Stimulated activated memory B cell treated with anti-CD40 and anti-IgM and Interleukin-4, amounts not matched to agents 10 μg/mL and 1 μg/mL and 100 μg/mL, for 72 hours (primary cell): Measurements from ENCODE around the gene KCNA10.

Source experiments
- ATAC-seq: fragments of 150-1000 bp; cut with Tn5 transposase; 2 replicates; pipeline ENCODE4 v1.10.0; 2021
- H3K27ac Mint-ChIP-seq: one replicate; pipeline ENCODE4 v1.8.0; 2022; ENCODE audit warnings: mild to moderate bottlenecking, mixed read lengths
- H3K27me3 Mint-ChIP-seq: one replicate; pipeline ENCODE4 v1.8.0; 2022; ENCODE audit warnings: mixed read lengths
- H3K36me3 Mint-ChIP-seq: one replicate; pipeline ENCODE4 v1.8.0; 2022; ENCODE audit warnings: mixed read lengths
- H3K4me1 Mint-ChIP-seq: one replicate; pipeline ENCODE4 v1.8.0; 2022; ENCODE audit warnings: mixed read lengths
- H3K4me3 Mint-ChIP-seq: one replicate; pipeline ENCODE4 v1.8.0; 2022; ENCODE audit warnings: mild to moderate bottlenecking, moderate library complexity, mixed read lengths
- H3K9me3 Mint-ChIP-seq: one replicate; pipeline ENCODE4 v1.8.0; 2022; ENCODE audit warnings: mixed read lengths

Gene KCNA10

GRCh38 chr1:110544753-110545152 lies 25.8 kb upstream of the KCNA10 start:
- Mint-ChIP-seq H3K27ac (no peak overlapping the region), H3K36me3 (no peaks in the 10 kb centered on the region), H3K9me3 (no peaks in the 10 kb centered on the region), H3K27me3 (peaks cover 24% of the 10 kb centered on the region), H3K4me1 (no peaks in the 10 kb centered on the region), H3K4me3 (no peak overlapping the region)
- ATAC-seq: no peak

- Mint-ChIP-seq H3K9me3 (no peaks in the 10 kb centered on the region), H3K27me3 (peaks cover 24% of the 10 kb centered on the region), H3K4me3 (no peak overlapping the region), H3K36me3 (no peaks in the 10 kb centered on the region), H3K4me1 (no peaks in the 10 kb centered on the region), H3K27ac (no peak overlapping the region)
- no peak for ATAC-seq
These were observed 23.8 kb upstream of the KCNA10 start for GRCh38 chr1:110542725-110543124.

- no peak overlapping the region for H3K27ac Mint-ChIP-seq
- no peaks in the 10 kb centered on the region for H3K4me1 Mint-ChIP-seq
- no peaks in the 10 kb centered on the region for H3K36me3 Mint-ChIP-seq
- H3K9me3 Mint-ChIP-seq: no peaks in the 10 kb centered on the region
- no peak overlapping the region for H3K4me3 Mint-ChIP-seq
- H3K27me3 Mint-ChIP-seq: peaks cover 24% of the 10 kb centered on the region
- no peak for ATAC-seq
These were observed 23.0 kb upstream of the KCNA10 start for GRCh38 chr1:110541906-110542395.

- Mint-ChIP-seq H3K36me3 (no peaks in the 10 kb centered on the region), H3K27me3 (peaks cover 19% of the 10 kb centered on the region), H3K4me1 (no peaks in the 10 kb centered on the region), H3K27ac (no peak overlapping the region), H3K9me3 (no peaks in the 10 kb centered on the region), H3K4me3 (no peak overlapping the region)
- no peak for ATAC-seq
These were observed 22.1 kb upstream of the KCNA10 start for GRCh38 chr1:110540891-110541685.

- Mint-ChIP-seq H3K9me3 (no peaks in the 10 kb centered on the region), H3K4me3 (no peak overlapping the region), H3K36me3 (no peaks in the 10 kb centered on the region), H3K27ac (no peak overlapping the region), H3K4me1 (no peaks in the 10 kb centered on the region), H3K27me3 (peaks cover 18% of the 10 kb centered on the region)
- ATAC-seq: no peak
These were observed 19.9 kb upstream of the KCNA10 start for GRCh38 chr1:110538921-110539320.

- ATAC-seq: no peak
- peaks cover 22% of the 10 kb centered on the region for H3K27me3 Mint-ChIP-seq
- H3K27ac Mint-ChIP-seq: no peak overlapping the region
- no peaks in the 10 kb centered on the region for H3K9me3 Mint-ChIP-seq
- H3K4me3 Mint-ChIP-seq: no peak overlapping the region
- H3K4me1 Mint-ChIP-seq: no peaks in the 10 kb centered on the region
- H3K36me3 Mint-ChIP-seq: no peaks in the 10 kb centered on the region
These were observed 19.1 kb upstream of the KCNA10 start for GRCh38 chr1:110538075-110538474.

- Mint-ChIP-seq H3K4me1 (no peaks in the 10 kb centered on the region), H3K4me3 (no peak overlapping the region), H3K27me3 (peaks cover 33% of the 10 kb centered on the region), H3K9me3 (no peaks in the 10 kb centered on the region), H3K27ac (no peak overlapping the region), H3K36me3 (no peaks in the 10 kb centered on the region)
- no peak for ATAC-seq
These were observed 17.0 kb upstream of the KCNA10 start for GRCh38 chr1:110535985-110536384.

GRCh38 chr1:110533230-110533629 lies 14.3 kb upstream of the KCNA10 start:
- H3K4me3 Mint-ChIP-seq: no peak overlapping the region
- H3K9me3 Mint-ChIP-seq: no peaks in the 10 kb centered on the region
- no peaks in the 10 kb centered on the region for H3K4me1 Mint-ChIP-seq
- no peak for ATAC-seq
- H3K27ac Mint-ChIP-seq: no peak overlapping the region
- no peaks in the 10 kb centered on the region for H3K36me3 Mint-ChIP-seq
- H3K27me3 Mint-ChIP-seq: peaks cover 48% of the 10 kb centered on the region

- H3K9me3 Mint-ChIP-seq: no peaks in the 10 kb centered on the region
- no peak for ATAC-seq
- H3K4me1 Mint-ChIP-seq: peaks cover 7% of the 10 kb centered on the region
- peaks cover 31% of the 10 kb centered on the region for H3K27me3 Mint-ChIP-seq
- no peak overlapping the region for H3K27ac Mint-ChIP-seq
- no peaks in the 10 kb centered on the region for H3K36me3 Mint-ChIP-seq
- no peak overlapping the region for H3K4me3 Mint-ChIP-seq
These were observed 10.0 kb upstream of the KCNA10 start for GRCh38 chr1:110529011-110529410.

- Mint-ChIP-seq H3K27me3 (peaks cover 36% of the 10 kb centered on the region), H3K27ac (no peak overlapping the region), H3K36me3 (no peaks in the 10 kb centered on the region), H3K4me3 (no peak overlapping the region), H3K9me3 (no peaks in the 10 kb centered on the region), H3K4me1 (peaks cover 7% of the 10 kb centered on the region)
- ATAC-seq: no peak
These were observed 7.3 kb upstream of the KCNA10 start for GRCh38 chr1:110526201-110526780.

GRCh38 chr1:110525249-110525595 lies 6.2 kb upstream of the KCNA10 start:
- Mint-ChIP-seq H3K4me1 (peaks cover 7% of the 10 kb centered on the region), H3K36me3 (no peaks in the 10 kb centered on the region), H3K4me3 (no peak overlapping the region), H3K27me3 (peaks cover 35% of the 10 kb centered on the region), H3K27ac (no peak overlapping the region), H3K9me3 (no peaks in the 10 kb centered on the region)
- no peak for ATAC-seq

- ATAC-seq: peak; percentile 65
- Mint-ChIP-seq H3K4me3 (peak overlapping the region; percentile 29), H3K9me3 (no peaks in the 10 kb centered on the region), H3K4me1 (peaks cover 7% of the 10 kb centered on the region), H3K27me3 (peaks cover 29% of the 10 kb centered on the region), H3K36me3 (no peaks in the 10 kb centered on the region), H3K27ac (no peak overlapping the region)
These were observed 5.6 kb upstream of the KCNA10 start for GRCh38 chr1:110524311-110525248.

- H3K4me3 Mint-ChIP-seq: no peak overlapping the region
- no peaks in the 10 kb centered on the region for H3K36me3 Mint-ChIP-seq
- H3K9me3 Mint-ChIP-seq: no peaks in the 10 kb centered on the region
- H3K4me1 Mint-ChIP-seq: peaks cover 7% of the 10 kb centered on the region
- H3K27ac Mint-ChIP-seq: no peak overlapping the region
- no peak for ATAC-seq
- peaks cover 24% of the 10 kb centered on the region for H3K27me3 Mint-ChIP-seq
These were observed 4.0 kb upstream of the KCNA10 start for GRCh38 chr1:110523011-110523410.

GRCh38 chr1:110522560-110522959 lies 3.6 kb upstream of the KCNA10 start:
- peaks cover 28% of the 10 kb centered on the region for H3K27me3 Mint-ChIP-seq
- no peaks in the 10 kb centered on the region for H3K36me3 Mint-ChIP-seq
- ATAC-seq: no peak
- no peak overlapping the region for H3K4me3 Mint-ChIP-seq
- no peak overlapping the region for H3K27ac Mint-ChIP-seq
- H3K9me3 Mint-ChIP-seq: no peaks in the 10 kb centered on the region
- peaks cover 7% of the 10 kb centered on the region for H3K4me1 Mint-ChIP-seq

- peaks cover 7% of the 10 kb centered on the region for H3K4me1 Mint-ChIP-seq
- no peaks in the 10 kb centered on the region for H3K36me3 Mint-ChIP-seq
- peaks cover 39% of the 10 kb centered on the region for H3K27me3 Mint-ChIP-seq
- ATAC-seq: no peak
- H3K27ac Mint-ChIP-seq: no peak overlapping the region
- H3K4me3 Mint-ChIP-seq: no peak overlapping the region
- no peaks in the 10 kb centered on the region for H3K9me3 Mint-ChIP-seq
These were observed 1.9 kb upstream of the KCNA10 start for GRCh38 chr1:110520827-110521226.
